OCI-M2 (cell line): ENCODE data around the gene LGALS3.
"Not testable (repeated sequence)": the region's sequence is repeated elsewhere in the genome, so short reads cannot be mapped to it uniquely, and the experiment has no call there.

Source experiments
- DNase-seq: peaks from one replicate; lab custom pipeline; 2025; ENCODE audit not compliant: unreplicated experiment; lab: John Stamatoyannopoulos, UW

LGALS3 gene

DNA sequence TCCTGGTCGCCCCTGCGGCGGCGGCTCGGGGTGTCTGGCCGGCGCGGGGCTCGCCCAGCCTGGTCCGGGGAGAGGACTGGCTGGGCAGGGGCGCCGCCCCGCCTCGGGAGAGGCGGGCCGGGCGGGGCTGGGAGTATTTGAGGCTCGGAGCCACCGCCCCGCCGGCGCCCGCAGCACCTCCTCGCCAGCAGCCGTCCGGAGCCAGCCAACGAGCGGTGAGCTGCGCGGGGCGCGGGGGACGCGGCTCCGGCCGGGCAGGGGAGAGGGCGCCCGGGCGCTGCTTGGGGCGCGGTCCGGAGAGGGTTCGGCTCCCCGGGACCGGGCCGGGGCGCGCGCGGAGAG, at the start of gene LGALS3:
Gene LGALS3 (plus strand): TSS at position 167 of the 342 bp plus-strand sequence. CDS start 8,122 bp downstream, outside the sequence.
- no peak for DNase-seq

DNA sequence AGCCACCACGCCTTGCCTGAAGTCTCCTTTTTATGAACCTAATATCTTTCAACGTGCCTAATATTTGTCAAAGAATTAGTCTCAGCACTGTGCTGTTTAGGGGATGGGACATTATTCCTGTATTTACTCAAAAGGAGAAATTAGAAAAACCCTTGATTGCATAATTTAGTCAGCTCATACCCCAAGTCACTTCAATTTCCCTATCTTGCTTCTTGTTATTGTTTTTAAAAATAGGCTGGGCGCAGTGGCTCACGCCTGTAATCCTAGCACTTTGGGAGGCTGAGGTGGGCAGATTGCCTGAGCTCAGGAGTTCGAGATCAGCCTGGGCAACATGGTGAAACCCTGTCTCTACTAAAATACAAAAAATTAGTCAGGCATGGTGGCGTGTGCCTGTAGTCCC, 49.1 kb upstream of the LGALS3 start:
- not testable (repeated sequence) for DNase-seq

DNA sequence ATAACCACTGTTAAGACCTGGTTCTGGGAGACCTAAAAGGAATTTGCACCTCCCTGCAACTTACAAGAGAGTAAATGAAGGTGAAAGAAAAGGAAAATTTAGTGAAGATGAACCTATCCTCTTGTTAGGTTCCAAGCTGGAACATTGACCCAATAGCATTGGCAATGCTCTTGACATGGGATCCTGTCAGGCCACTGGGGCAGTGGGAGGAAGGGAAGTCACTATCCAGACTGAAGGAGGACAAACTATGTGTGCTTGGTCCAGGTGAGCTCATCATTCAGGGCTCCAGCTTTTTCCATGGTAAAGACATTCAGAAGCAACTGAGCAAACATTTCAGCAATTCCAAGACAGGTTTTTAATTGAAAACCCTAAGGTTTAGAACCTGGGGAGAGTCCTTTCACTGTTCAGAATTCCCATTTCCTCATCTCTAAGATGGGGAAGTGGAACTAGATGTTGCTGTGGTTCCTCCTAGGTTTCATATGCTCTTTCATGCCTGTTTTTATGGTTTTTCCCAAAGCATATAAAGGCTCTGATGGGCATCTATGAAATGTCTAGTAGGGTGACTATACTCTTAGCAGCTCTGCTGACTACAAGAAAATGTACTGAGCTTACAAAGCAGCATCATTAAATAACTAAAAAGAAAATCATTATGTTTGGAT, 44.5 kb upstream of the LGALS3 start:
- DNase-seq = no peak

DNA sequence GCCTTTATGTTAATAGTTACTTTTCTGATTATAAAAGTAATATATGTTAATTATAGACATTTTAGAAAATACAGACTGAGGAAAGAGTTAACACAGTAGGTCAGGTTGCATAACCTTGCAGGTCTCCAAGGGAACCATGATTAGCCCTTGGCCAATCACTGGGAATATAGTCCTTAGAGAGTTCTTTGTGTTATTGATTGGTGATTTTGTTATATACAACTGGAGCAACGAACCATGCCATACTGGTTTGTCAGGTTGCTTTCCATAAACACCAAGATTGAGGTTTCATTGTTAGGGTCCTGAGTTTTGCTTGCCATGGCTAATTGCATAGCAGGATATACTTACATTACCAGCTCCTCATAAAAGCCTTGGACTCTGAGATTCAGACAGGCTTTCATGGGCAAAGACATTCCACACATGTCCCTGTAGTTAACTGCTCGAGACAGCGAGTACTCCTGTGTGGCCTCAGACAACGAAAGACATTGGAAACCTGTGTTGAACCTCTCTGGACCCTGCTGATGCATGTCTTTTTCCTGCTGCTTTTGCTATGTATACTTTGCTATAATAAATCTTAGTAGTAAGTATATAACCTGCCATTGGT, 43.9 kb upstream of the LGALS3 start:
- no peak for DNase-seq

DNA sequence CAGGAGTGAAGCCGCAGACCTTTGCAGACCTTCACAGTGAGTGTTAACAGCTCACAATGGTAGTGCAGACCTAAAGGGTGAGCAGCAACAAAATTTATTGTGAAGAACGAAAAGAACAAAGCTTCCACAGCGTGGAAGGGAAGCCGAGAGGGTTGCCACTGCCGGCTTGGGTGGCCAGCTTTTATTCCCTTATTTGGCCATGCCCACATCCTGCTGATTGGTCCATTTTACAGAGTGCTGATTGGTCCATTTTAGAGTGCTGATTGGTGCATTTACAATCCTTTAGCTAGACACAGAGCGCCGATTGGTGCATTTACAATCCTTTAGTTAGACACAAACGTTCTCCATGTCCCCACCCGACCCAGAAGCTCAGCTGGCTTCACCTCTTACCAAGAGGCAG, 42.1 kb upstream of the LGALS3 start:
- no peak for DNase-seq

DNA sequence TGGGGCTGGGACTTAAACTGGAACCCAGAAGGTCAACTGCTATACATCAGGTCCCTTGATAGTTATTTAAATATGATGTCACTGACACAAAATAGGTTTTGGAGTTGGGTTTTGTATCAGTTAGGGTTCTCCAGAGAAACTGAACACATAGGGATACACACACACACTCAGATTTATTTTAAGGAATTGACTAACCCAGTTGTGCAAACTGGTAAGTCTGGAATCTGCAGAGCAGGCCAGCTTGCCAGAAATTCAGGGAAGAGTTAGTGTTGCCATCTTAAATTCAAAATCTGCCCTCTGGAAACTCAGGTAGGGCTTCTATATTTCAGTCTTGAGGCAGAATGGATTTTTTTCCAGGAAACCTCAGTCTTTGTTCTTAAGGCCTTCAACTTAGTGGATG, 40.7 kb upstream of the LGALS3 start:
- DNase-seq = no peak

DNA sequence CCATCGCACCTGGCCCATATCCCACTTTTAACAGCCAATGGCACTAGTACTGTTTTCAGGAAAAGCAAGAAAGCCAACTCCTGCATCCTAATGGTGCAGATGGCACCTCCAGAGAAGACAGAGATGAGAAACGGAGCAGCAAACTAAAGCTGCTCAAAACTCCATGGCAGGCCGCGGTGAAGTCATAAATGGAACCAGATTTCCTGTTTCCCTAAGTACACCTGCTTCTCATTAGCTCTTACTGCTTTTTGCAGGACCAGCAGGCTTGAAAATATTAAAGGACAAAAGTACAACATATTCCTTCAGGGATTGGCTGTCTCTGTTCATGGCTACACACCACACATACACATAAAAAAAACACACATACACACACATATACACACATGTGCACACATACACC, 36.7 kb upstream of the LGALS3 start:
- no peak for DNase-seq

DNA sequence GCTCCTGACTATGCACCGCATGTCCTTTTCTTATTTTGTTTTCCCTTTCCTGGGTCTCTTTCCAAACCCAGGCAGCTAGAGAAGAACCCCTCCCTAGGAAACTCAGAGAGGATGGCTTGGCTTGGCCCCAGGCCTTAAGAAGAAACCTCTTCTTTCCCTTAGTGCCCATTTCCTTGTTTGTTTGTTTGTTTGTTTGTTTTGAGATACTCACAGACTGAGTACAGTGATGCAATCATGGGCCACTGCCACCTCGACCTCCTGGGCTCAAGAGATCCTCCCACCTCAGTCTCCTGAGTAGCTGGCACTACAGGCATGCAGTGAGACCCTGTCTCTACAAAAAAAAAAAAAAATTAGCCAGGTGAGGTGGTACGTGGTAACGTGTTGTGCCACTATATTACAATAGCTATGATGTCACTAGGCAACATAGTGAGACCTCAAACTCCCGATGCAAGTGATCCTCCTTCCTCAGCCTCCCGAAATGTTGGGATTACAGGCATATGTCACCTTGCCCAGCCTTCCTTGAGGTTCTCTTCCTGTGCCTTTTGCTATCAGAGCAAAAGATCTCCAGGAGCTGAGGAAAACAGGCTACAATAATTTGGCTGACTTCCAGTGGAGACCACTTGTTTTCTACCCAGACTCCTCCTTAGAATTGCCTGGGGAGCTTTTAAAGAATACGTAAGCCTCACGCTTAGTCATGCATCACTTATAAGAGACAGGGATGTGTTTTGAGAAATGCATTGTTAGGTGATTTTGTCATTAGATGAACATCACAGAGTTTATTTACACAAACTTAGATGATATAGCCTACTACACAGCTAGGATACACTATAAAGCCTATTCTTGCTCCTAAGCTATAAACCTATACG, 34.5 kb upstream of the LGALS3 start:
- no peak for DNase-seq

DNA sequence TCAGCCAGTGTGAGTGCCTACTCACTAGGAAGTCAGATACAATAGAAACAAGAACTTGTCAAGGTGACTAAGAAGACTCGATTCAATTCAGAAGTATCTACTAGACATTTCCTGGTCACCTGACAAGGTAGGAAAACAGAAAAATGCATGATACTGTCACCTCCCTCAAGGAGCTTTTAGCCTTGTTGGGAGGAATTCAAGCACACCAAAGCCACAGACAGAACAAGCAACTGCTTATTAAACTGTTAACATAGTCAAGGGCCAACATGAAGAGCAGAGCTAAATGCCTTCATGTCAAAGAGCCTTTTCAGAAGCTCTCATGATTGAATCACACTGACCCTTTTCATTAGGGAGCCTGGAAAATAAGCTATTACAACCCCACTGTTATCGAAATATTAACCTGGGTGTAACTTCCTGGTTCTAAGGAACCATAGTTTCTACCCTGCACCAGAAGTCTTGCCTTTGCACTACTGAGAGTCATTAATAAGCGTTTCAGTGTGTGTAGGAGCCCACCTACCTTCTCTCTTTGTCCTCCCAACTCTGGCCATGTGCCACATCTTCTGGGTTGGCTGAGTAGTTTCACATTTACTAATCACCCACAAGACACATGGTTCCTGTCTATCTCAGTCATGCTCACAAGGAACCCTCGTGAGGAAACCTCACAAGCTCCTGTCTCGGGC, 31.0 kb upstream of the LGALS3 start:
- DNase-seq = no peak

DNA sequence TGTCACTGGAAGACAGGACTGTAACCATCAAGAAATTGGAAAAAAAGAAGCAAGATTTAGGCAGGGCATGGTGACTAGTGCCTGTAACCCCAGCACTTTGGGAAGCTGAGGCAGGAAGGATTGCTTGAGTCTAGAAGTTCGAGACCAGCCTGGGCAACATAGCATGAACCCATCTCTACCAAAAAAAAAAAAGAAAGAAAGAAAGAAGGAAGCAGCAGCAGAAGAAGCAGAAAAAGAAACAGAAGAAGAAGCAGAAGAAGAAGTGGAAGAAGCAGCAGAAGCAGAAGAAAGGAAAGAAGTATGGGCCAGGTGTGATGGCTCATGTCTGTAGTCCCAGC, 30.5 kb upstream of the LGALS3 start:
- no peak for DNase-seq

DNA sequence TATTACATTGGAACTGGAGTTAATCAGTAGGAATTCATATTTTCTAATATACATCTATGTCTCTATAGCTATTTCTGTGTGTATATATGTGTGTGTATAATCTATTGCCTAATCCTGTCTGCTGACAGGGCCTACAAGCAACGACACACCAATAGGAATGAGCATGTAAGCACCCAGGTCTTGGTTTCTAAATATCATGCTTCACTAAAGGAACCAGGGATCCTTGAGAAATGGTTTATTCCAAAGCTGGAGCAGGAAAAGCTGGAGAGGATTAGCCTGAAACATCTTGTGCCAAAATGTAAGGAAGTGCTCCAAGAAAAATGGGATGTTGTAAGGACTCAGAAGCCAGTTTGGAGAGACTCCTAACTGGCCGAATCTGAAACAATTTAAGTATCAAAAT, 29.3 kb upstream of the LGALS3 start:
- DNase-seq = no peak

DNA sequence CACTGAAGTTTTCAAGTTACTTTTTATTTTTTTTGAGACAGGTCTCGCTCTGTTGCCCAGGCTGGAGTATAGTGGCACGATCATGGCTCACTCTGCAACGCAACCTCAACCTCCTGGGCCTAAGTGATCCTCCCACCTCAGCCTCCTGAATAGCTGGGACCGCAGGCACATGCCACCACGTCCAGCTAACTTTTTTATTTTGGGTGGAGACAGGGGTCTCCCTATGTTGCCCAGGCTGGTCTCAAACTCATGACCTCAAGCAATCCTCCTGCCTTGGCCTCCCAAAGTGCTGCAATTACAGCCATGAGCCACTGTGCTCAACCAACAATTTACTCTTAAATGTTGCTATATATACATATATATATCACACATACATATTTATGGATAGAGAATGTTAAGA, 27.4 kb upstream of the LGALS3 start:
- DNase-seq = no peak

DNA sequence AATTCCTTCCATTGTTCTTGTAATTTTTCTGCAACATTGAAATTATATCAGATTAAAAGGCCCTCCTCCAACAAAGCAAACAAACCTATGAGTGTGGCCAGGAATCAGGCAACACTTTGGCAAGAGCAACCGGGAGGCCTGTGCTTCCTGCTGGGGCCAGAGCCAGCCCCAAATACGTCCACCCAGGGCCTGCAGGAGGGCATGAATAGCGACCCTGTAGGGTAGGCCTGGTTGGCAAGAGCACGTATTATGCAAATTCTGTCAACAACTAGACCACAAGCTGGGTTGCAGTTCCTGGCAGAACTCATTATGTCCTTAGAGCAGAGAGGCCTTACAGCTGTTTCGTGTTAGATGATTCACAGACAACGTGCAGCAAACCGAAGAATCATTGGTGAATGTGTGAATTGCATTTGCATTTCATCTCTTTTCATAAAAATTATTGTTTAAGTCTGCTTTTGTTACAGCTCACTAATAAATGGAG, 26.9 kb upstream of the LGALS3 start:
- DNase-seq = no peak

DNA sequence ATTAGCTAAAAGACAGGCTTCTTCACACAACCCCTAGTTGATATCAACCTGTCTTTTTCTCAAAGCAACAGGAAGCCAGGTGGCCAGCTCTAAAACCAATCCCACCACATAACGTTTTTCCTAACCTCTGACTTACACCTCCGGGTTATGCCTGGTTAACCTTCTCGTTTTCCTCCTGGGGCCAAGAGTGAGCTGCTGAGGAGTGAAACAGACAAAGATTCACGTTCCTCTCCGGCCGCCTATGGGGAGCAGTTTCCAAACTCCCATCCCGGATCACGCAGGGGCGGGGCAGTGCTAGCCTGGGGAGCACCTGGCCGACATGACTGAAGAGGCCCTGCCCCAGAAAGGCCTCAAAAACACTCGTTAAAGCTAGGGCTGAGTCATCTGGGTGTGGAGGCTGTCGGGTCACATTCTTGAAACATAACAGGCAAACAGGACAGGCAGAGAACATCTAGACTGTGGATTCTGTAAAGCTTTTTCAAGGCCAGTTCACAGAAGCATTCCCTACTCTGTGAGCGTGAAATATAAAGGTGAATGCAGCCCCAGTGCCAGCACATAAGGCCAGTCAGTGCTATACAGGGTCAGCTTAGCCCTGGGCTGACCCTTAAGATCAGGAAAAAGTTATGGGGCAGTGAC, 25.9 kb upstream of the LGALS3 start:
- no peak for DNase-seq

DNA sequence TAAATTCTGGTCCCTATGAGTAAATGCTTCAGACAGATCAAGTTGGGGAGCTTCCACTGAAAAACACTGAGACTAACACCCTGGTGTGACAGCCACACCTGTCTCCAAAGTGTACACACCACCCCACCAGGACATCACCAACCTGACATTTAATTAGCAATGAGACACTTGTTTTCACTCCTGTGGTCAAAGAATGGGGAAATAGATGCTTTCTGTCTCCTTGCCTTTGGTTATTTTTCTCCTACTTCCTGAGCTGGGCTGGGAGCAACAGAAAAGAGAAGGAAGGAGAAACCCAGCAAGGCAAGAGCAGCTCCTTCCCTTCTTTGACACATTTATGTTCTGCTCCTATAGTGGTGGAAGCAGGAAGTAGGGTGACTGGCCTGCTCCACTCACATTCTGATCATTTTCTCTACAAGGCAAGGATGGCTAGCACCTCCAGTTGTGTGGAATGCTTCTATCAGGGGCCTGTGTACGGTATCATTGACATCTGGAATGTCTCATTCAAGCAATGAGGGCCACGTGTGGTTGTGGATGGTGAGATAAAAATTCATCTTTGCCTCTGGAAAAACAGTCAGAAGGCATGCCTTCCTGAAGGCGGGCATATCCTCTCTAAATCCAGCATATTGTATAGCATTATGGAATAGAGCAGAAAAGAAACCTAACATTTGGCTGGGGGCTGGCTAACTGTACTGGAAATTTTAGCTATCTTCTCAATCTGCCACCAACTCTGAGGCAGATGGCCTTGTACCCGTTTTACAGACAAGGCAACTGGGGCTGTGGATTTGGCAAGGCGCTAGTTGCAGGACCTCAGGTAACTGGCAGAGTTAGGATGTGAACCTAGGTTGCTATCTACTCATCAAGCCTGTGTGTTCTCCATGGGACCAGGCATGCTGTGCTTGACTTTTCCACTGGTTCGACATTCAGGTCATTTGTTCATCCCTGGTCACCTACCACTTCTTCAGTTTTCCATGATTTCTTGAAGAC, 24.8 kb upstream of the LGALS3 start:
- no peak for DNase-seq

DNA sequence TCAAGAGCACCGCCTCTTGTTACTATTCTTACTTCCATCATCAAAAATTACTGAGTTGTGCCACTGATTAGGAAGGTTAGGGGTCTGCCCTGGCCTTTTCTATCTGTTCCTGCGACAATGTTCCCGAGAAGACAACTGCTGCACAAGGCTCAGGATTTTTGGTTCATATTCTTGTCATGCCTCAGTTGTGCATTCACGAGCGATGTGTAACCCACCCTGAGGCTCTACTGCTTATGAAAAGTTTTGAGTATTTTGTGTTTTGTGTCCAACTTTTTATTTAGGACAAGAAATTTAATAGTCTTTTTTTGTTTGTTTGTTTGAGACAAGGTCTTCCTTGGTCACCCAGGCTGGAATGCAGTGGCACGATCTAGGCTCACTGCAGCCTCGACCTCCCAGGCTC, 23.1 kb upstream of the LGALS3 start:
- DNase-seq = no peak

DNA sequence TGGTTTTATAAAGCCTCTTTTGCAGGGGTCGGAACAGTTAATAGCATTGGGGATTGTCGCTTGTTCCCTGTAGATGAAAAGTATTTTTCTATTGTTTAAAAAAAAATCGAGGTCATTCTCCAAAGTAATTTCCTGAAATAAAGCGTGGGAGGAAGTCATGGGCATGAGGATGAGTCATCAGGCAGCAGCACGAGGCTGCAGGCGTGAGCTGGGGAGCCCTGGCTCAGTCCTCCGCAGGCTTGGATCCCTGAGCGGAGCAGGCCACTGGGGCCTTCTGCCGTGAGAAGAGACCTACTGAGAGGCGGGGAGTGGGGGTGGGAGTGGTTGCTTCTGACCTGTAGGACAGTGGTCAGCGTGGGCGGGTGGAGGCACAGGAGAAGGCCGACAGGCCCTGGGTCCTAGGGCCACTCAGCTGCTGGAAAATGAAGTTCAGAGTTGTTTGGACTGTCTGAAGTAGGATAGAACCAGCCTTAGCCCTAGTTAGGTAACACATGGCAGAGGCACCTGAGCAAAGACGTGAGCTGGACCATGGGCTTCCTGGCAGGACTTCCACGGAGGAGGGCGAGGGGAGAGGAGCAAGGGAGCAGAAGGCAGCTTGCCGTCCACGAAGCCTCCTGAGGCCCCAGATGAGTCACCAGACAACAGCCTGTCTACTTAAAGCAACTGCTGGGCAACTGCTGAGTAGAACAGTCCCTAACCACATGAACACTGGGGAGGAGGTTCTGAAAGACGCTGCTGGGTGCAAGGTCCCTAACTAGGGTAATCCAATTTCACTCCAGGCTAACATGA, 21.1 kb upstream of the LGALS3 start:
- peak; percentile 89 for DNase-seq

DNA sequence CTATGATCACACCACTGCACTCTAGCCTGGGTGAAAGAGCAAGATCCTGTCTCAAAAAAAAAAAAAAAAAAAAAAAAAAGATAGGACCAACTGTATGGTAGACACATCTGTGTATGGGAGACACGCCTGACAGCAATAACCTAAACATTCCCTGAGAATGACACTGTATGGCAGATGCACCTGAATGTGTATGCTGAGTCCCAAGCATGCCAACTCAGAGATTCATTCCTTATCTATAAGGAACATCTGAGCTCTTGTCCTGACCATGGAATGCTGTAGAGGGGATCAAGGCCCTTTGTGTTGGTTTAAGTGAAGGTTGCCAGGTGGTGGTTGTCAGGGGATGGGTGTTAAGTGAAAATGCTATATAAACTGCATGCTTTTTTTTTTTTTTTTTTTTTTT, 19.2 kb upstream of the LGALS3 start:
- no peak for DNase-seq

DNA sequence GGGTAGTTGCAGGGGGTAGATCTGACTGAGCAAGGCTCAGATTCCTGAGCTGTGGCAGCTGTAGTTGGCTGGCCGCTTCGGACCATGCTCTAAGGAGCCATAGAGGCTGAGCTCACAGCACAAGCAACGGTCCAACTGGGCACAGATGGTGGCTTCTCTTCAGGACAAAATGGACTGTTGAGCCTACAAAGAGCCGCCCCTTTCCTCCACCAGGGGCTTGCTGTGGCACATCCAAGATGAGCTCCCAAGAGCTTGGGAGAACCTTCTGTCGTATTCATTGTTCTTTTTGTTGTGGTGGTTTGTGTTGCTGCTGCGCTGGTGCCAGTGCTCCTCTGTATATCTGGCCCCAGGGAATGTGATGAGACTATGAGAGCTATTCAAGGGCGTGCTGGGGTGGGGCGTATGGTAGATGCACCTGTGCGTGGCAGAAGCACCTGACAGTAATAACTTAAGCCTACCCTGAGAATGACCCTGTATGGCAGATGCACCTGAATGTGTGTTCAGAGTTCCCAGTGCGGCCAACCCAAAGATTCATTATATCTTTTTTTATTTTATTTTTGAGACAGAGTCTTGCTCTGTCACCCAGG, 17.8 kb upstream of the LGALS3 start:
- no peak for DNase-seq
